SK-N-SH (cell line): Measurements from ENCODE around the gene CELF2.

Source experiments
- EP300 ChIP-seq, 2 experiments: IDR thresholded peaks; 2 replicates each; pipeline versions ENCODE4 v1.4.0 to v1.6.1; 2012; ENCODE audit warnings: borderline replicate concordance in 1 of 2, low read depth in 1 of 2, low read length in 1 of 2
- SIN3A ChIP-seq: IDR thresholded peaks from 2 replicates; pipeline ENCODE4 v1.6.1; 2012; ENCODE audit warnings: low read depth, mild to moderate bottlenecking, low read length, moderate library complexity, borderline replicate concordance

DNA sequence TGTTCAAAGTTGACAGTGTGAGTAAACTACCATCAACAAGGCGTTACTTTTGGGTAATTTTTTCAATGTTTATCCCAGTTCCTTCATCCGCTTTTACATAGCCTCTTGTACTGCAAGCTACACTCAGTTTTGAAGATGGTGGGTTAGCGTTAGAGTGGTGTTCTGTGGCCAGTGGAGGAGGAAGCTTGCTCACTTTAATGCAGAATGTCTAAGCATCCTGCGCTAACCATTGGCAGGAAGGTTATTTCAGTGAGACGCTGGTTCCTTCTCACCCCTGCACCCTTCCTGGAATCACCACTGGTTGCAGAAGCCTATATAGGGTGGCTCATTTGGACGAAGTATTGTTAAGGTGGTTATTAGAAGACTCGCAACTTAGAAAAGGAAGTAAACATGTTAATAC, 159.1 kb downstream of the CELF2 start:
- TF ChIP-seq SIN3A: no peak
- TF ChIP-seq EP300 (IDR thresholded peaks at IDR 0.05; ENCODE audit: borderline replicate concordance in 1 of 2, low read depth in 1 of 2, low read length in 1 of 2): no peak
